K562 (cell line): ENCODE data around the gene ZNF821. TPM values are rescaled to one million over a fixed set of nuclear protein-coding genes. Genes with fewer than 3 reads are reported as not detected.

ENCODE experiments used
- ATAC-seq: fragments of 200-7000 bp; cut with Tn5 transposase; 3 replicates; pipeline ENCODE4 v1.9.1; 2020; ENCODE audit warnings: moderate library complexity
- BruUV-seq: library from RNA; stranded (reverse); fragments of 400-500 nt; replicated peaks from 2 replicates; lab custom pipeline; 2021; lab: Mats Ljungman, UMichigan
- CTCF ChIA-PET: fragments of 300-600 bp; formaldehyde crosslinking; extraction: SDS; loops from one replicate; lab custom pipeline; 2021; ENCODE audit warnings: low intra/inter-chr PET ratio; lab: Yijun Ruan, JAX
- POLR2A ChIA-PET: fragments of 300-600, 350-650 bp; sonication (Branson Sonifier 250); formaldehyde crosslinking; extraction: SDS; loops from one replicate; lab custom pipeline; 2021; ENCODE audit warnings: antibody characterized with exemption, inconsistent platforms; lab: Yijun Ruan, JAX
- DNase-seq, 4 experiments: peaks; one replicate each; pipeline versions ENCODE4 v3.0.0 to v3.0.0-alpha.2; 2011 to 2018; ENCODE audit warnings: low spot score in 3 of 4, mixed read lengths in 3 of 4; ENCODE audit errors: extremely low read depth in 1 of 4
- FAIRE-seq: peaks from 2 replicates; lab custom pipeline; 2011; peaks lifted over from hg19 to GRCh38; lab: Jason Lieb, UNC
- H2AFZ ChIP-seq: 2 replicates; pipeline ENCODE4 v1.6.0; 2011; ENCODE audit warnings: low read depth, low read length, control low read depth, inconsistent platforms
- H3K27ac ChIP-seq: fragments of 200-600 bp; 3 replicates; pipeline ENCODE4 v1.8.0; 2011; ENCODE audit warnings: low read depth, mild to moderate bottlenecking, control low read depth, inconsistent platforms, low read length, moderate library complexity, mixed read lengths; ENCODE audit errors: extremely low read depth
- H3K27me3 ChIP-seq, 2 experiments: fragments of 300-600 bp in 1 of 2; 2 replicates in 1 of 2; 3 replicates in 1 of 2; pipeline versions ENCODE4 v1.6.0 to v1.8.0; 2011; ENCODE audit warnings: inconsistent platforms in 2 of 2, low read length in 2 of 2, mild to moderate bottlenecking in 1 of 2, mixed read lengths in 1 of 2, moderate library complexity in 1 of 2; ENCODE audit not compliant: control insufficient read depth in 2 of 2, insufficient read depth in 2 of 2
- H3K36me3 ChIP-seq: fragments of 300-600 bp; 3 replicates; pipeline ENCODE4 v1.8.0; 2011; ENCODE audit warnings: mild to moderate bottlenecking, low read length, inconsistent platforms; ENCODE audit not compliant: control insufficient read depth, insufficient read depth
- H3K4me1 ChIP-seq, 2 experiments: fragments of 200-600 bp in 1 of 2; replicated peaks in 1 of 2; 2 replicates in 1 of 2; 3 replicates in 1 of 2; pipeline versions ENCODE4 v1.5.1 to v1.8.0; 2011; ENCODE audit warnings: inconsistent platforms in 2 of 2, low read length in 2 of 2, mild to moderate bottlenecking in 1 of 2, mixed read lengths in 1 of 2, moderate library complexity in 1 of 2; ENCODE audit not compliant: control insufficient read depth in 2 of 2, insufficient read depth in 2 of 2
- H3K4me2 ChIP-seq: 2 replicates; pipeline ENCODE4 v1.6.1; 2011; ENCODE audit warnings: low read length, control low read depth, inconsistent platforms, mixed read lengths; ENCODE audit not compliant: insufficient read depth
- H3K4me3 ChIP-seq: fragments of 200-600 bp; sonication (generic), shearing (Covaris generic); 2 replicates; pipeline ENCODE4 v1.5.1; 2016; ENCODE audit warnings: control low read depth, inconsistent platforms
- H3K79me2 ChIP-seq: fragments of 200-600 bp; 3 replicates; pipeline ENCODE4 v1.8.0; 2011; ENCODE audit warnings: low read length, inconsistent platforms; ENCODE audit not compliant: control insufficient read depth, insufficient read depth
- H3K9ac ChIP-seq, 2 experiments: 2 replicates each; pipeline versions ENCODE4 v1.6.0 to v1.6.1; 2011; ENCODE audit warnings: low read depth in 2 of 2, low read length in 2 of 2, control low read depth in 1 of 2, inconsistent platforms in 1 of 2, mild to moderate bottlenecking in 1 of 2, mixed read lengths in 1 of 2; ENCODE audit not compliant: insufficient read depth in 1 of 2
- H3K9me1 ChIP-seq: one replicate; pipeline ENCODE4 v1.6.0; 2011; ENCODE audit warnings: inconsistent platforms, mild to moderate bottlenecking, low read length, moderate library complexity; ENCODE audit not compliant: control insufficient read depth, insufficient read depth
- H3K9me3 ChIP-seq: replicated peaks from 2 replicates; pipeline ENCODE4 v1.5.1; 2011; ENCODE audit warnings: low read depth, low read length, inconsistent platforms; ENCODE audit not compliant: control insufficient read depth, insufficient read depth
- H4K20me1 ChIP-seq: replicated peaks from 2 replicates; pipeline ENCODE4 v1.6.1; 2011; ENCODE audit warnings: low read length, inconsistent platforms, mixed read lengths; ENCODE audit not compliant: control insufficient read depth, insufficient read depth
- C11orf30 ChIP-seq: fragments of 450-650 bp; IDR thresholded peaks from 2 replicates; pipeline ENCODE4 v1.6.1; 2016; ENCODE audit warnings: low read depth, mild to moderate bottlenecking
- DIDO1 ChIP-seq: fragments of 450-650 bp; IDR thresholded peaks from 2 replicates; pipeline ENCODE4 v1.6.1; 2016; ENCODE audit warnings: low read depth, missing biosample characterization, missing genetic modification characterization
- KHSRP ChIP-seq: fragments of 450-650 bp; IDR thresholded peaks from 2 replicates; pipeline ENCODE4 v1.6.1; 2017
- MAFF ChIP-seq: IDR thresholded peaks from 2 replicates; pipeline ENCODE4 v1.6.1; 2012; ENCODE audit warnings: low read length, improper control_type of control experiment
- MAFG ChIP-seq: fragments of 450-650 bp; conservative IDR thresholded peaks from 2 replicates; pipeline ENCODE4 v1.6.1; 2016; ENCODE audit warnings: missing genetic modification characterization, missing compliant biosample characterization
- PCBP2 ChIP-seq: fragments of 200-400 bp; formaldehyde crosslinking; IDR thresholded peaks from 2 replicates; pipeline ENCODE4 v1.6.1; 2018; ENCODE audit warnings: low read length, low read depth, mild to moderate bottlenecking, moderate library complexity; ENCODE audit not compliant: poor library complexity, severe bottlenecking
- POLR2B ChIP-seq: fragments of 450-650 bp; IDR thresholded peaks from 2 replicates; pipeline ENCODE4 v1.6.1; 2018; ENCODE audit warnings: low read depth; ENCODE audit not compliant: partially characterized antibody
- ZNF316 ChIP-seq: fragments of 450-650 bp; IDR thresholded peaks from 2 replicates; pipeline ENCODE4 v1.6.1; 2016
- WGBS: fragments of 100-300 bp; shearing (Covaris generic); methylation state at CpG from one replicate; pipeline ENCODE4 v1.1.6; 2016; ENCODE audit warnings: low coverage, mixed read lengths; ENCODE audit not compliant: insufficient coverage; ENCODE audit errors: missing lambda C conversion rate; 5-methylcytosine and 5-hydroxymethylcytosine counted together
- in situ Hi-C: fragments of 300-500 bp; cut with MboI; formaldehyde crosslinking; loops from 4 replicates; pipeline ENCODE4 v1.15.0; 2018; ENCODE audit warnings: inconsistent platforms, mixed read lengths
- intact Hi-C: fragments of 100-400 bp; cut with micrococcal nuclease; formaldehyde crosslinking; loops from 2 replicates; pipeline ENCODE4 v1.14.2; 2022
- polyA plus RNA-seq, 8 experiments: library from polyadenylated mRNA; depleted of rRNA in 4 of 8; stranded (reverse) in 5 of 8; unstranded in 3 of 8; fragments of >200 nt; fragmentation: Nextera tagmentation in 2 of 8; fragmentation: Illumina TruSeq in 1 of 8; extraction: Ambion mirVana in 2 of 8; extraction: Trizol in 1 of 8; gene quantifications; 2 replicates each; pipeline versions ENCODE4 v1.2.1 to v1.2.3, GENCODE V29; 2011 to 2014; ENCODE audit warnings: inconsistent platforms in 1 of 8, missing spikeins in 1 of 8
- total RNA-seq, 7 experiments: library from RNA; depleted of rRNA in 6 of 7; stranded (reverse); fragments of >200 nt in 6 of 7; fragmentation: Illumina TruSeq in 2 of 7; extraction: Trizol in 2 of 7; gene quantifications; 2 replicates each; pipeline versions ENCODE4 v1.2.1 to v1.2.3, GENCODE V29; 2011 to 2021; ENCODE audit warnings: low replicate concordance in 1 of 7

ZNF821 gene
- total and polyA plus RNA-seq, 9 of the 15 experiments (the other 6 are each of a cell fraction or from before 2014, with no cell fraction given), result 0.38 to 5.6 (median 3.6) TPM

- no peaks in the 10 kb centered on the region for H3K27me3 ChIP-seq
- TF ChIP-seq MAFG (tag) (peak; percentile 65; the same call in 1 of the 2 replicates), DIDO1 (tag) (no peak), POLR2B (no peak), PCBP2 (no peak), ZNF316 (peak; percentile 74), KHSRP (no peak), C11orf30 (peak; percentile 48; the same call in 1 of the 2 replicates), MAFF (peak; percentile 26; the same call in 1 of the 2 replicates)
- intact Hi-C loops (no loop called here), in situ Hi-C loops (no loop called here)
- no peaks in the 10 kb centered on the region for H3K9me1 ChIP-seq
- DNase-seq, result no peak
- H3K4me1 ChIP-seq, result no peaks in the 10 kb centered on the region
- no peaks in the 10 kb centered on the region for H3K79me2 ChIP-seq
- no peak overlapping the region for H3K4me3 ChIP-seq
- ChIA-PET CTCF (no interaction called here), POLR2A (interaction anchor here (1.5 to 4.3 kb wide), 3 partner anchors 11 to 27 kb away, joined by 4 to 19 read pairs (median 7); partner anchors contain the start of gene ZNF821)
- H3K36me3 ChIP-seq, result no peaks in the 10 kb centered on the region
- no peak for ATAC-seq
- no peak overlapping the region for H3K9ac ChIP-seq
- WGBS, result 44% methylated on average over 4 of the region's 4 CpGs
- no peak overlapping the region for H3K27ac ChIP-seq
- no peak overlapping the region for H3K4me2 ChIP-seq
- no peaks in the 10 kb centered on the region for H3K9me3 ChIP-seq
- FAIRE-seq, result no peak
- H4K20me1 ChIP-seq, result no peaks in the 10 kb centered on the region
- no TSS peak for BruUV-seq
- no peak overlapping the region for H2AFZ ChIP-seq
Measured at GRCh38 chr16:71873199-71873598, 10.8 kb downstream of the ZNF821 start.
